Adrenal gland (tissue), 12 donors: Measurements from ENCODE around the gene TCF7L1. TPM values are rescaled to one million over a fixed set of nuclear protein-coding genes. Genes with fewer than 3 reads are reported as not detected.

ENCODE experiments used
- DNase-seq, 7 donors: peaks; one replicate each; pipeline ENCODE4 v3.0.0-alpha.2; 2019 to 2020
- H3K27ac ChIP-seq, 5 donors: fragments of 200-600 bp; sonication (generic) in 4 of 5; 1 replicate in 3 of 5; 2 replicates in 2 of 5; pipeline versions ENCODE4 v1.5.1 to v1.8.0; 2016 to 2020; ENCODE audit warnings: mild to moderate bottlenecking in 1 of 5
- H3K27me3 ChIP-seq: fragments of 200-600 bp; 2 replicates; pipeline ENCODE4 v1.8.0; 2021
- H3K36me3 ChIP-seq, 2 donors: fragments of 200-600 bp; replicated peaks in 1 of 2; 1 replicate in 1 of 2; 2 replicates in 1 of 2; pipeline versions ENCODE4 v1.5.1 to v1.8.0; 2018 to 2022
- H3K4me1 ChIP-seq, 2 donors: fragments of 200-600 bp; replicated peaks in 1 of 2; 1 replicate in 1 of 2; 2 replicates in 1 of 2; pipeline versions ENCODE4 v1.5.1 to v1.8.0; 2018 to 2021
- H3K4me3 ChIP-seq, 4 donors: fragments of 200-600 bp; sonication (generic) in 3 of 4; one replicate each; pipeline ENCODE4 v1.5.1; 2016 to 2018
- H3K9me3 ChIP-seq, 3 donors: fragments of 200-600 bp; sonication (generic) in 1 of 3; replicated peaks in 1 of 3; 1 replicate in 2 of 3; 2 replicates in 1 of 3; pipeline versions ENCODE4 v1.5.1 to v1.8.0; 2016 to 2021
- POLR2A ChIP-seq, 2 donors: fragments of 450-650 bp; IDR thresholded peaks; one replicate each; pipeline ENCODE4 v1.6.1; 2017; ENCODE audit warnings: antibody characterized with exemption in 2 of 2, mild to moderate bottlenecking in 2 of 2, moderate library complexity in 1 of 2
- WGBS, 4 donors: extraction: QIAGEN DNeasy Blood & Tissue Kit in 2 of 4; methylation state at CpG; one replicate each; pipeline versions ENCODE4 v1.1.5 to v1.1.7; 2013 to 2017; 5-methylcytosine and 5-hydroxymethylcytosine counted together
- intact Hi-C, 2 donors: fragments of 100-400 bp; cut with DNase I; formaldehyde crosslinking; loops; one replicate each; pipeline versions ENCODE4 v1.14.1 to v1.15.0; 2022 to 2023
- polyA plus RNA-seq, 3 donors: library from polyadenylated mRNA; stranded (reverse); fragments of 200-250 nt in 2 of 3; fragments of 350-450 nt in 1 of 3; fragmentation: Illumina TruSeq in 1 of 3; extraction: RNeasy Lipid Tissue Mini Kit (QIAGEN cat#74804) in 1 of 3; gene quantifications; one replicate each; pipeline ENCODE4 v1.2.3, GENCODE V29; 2013 to 2014
- total RNA-seq, 9 donors: library from RNA; depleted of rRNA in 4 of 9; stranded (reverse); fragments of >200 nt in 4 of 9; fragments of 120-200 nt in 1 of 9; fragmentation: NEBNext Ultra II Directional in 1 of 9; extraction: Animal tissue kit (Norgen Biotek cat#: 25700) in 1 of 9; gene quantifications; one replicate each; pipeline versions ENCODE4 v1.1.0 to v1.2.4, GENCODE V29; 2013 to 2023
- TF ChIP-seq, protein P1 (sequence below), 6 experiments: fragments of 450-650 bp in 4 of 6; fragments of 200-600 bp in 2 of 6; sonication (generic) in 1 of 6; IDR thresholded peaks; 1 replicate in 5 of 6; 2 replicates in 1 of 6; pipeline versions ENCODE4 v1.5.1 to v1.8.0; 2016 to 2021; ENCODE audit warnings: antibody characterized with exemption in 6 of 6, mild to moderate bottlenecking in 2 of 6, moderate library complexity in 1 of 6
- donor health status: healthy with polysubstance abuse.
- donor health status: Bipolar disorder and iron deficiency.
- donor health status: DM: yes; HTN: yes; CAD: no.
- donor health status: DM: no; HTN: no; CAD: no.
- donor health status: DM: no; HTN: no; CAD: no.
- donor health status: DM: yes; HTN: yes; CAD: no.

Gene TCF7L1
- total and polyA plus RNA-seq, 12 donors = 0.36 to 8.9 (median 3.2) TPM

DNA sequence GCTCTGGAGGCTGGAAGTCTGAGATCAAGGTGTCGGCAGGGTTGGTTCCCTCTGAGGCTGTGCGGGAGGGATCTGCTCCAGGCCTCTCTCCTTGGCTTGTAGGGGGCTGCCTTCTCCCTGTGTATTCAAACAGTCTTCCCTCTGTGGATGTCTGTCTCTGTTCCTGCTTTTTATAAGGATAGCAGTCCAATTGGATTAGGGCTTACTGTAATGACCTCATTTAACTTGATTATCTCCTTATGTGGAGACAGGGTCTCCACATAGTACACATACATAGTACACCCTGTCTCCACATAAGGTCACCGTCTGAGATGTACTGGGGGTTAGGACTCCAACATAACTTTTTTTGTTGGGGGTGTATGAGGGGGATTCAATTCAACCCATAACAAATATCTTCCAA lies 30.5 kb downstream of the TCF7L1 start:
- WGBS, 4 donors = 67 to 86% (median 77%) methylated on average over 3 of the region's 3 CpGs
- H3K27ac ChIP-seq = peak overlapping the region in 1 of 5 donors; percentile 55
- DNase-seq = no peak
- TF ChIP-seq POLR2A (IDR thresholded peaks at IDR 0.05) = peak in 1 of 2 donors; percentile 11
- TF ChIP-seq, protein P1, sequence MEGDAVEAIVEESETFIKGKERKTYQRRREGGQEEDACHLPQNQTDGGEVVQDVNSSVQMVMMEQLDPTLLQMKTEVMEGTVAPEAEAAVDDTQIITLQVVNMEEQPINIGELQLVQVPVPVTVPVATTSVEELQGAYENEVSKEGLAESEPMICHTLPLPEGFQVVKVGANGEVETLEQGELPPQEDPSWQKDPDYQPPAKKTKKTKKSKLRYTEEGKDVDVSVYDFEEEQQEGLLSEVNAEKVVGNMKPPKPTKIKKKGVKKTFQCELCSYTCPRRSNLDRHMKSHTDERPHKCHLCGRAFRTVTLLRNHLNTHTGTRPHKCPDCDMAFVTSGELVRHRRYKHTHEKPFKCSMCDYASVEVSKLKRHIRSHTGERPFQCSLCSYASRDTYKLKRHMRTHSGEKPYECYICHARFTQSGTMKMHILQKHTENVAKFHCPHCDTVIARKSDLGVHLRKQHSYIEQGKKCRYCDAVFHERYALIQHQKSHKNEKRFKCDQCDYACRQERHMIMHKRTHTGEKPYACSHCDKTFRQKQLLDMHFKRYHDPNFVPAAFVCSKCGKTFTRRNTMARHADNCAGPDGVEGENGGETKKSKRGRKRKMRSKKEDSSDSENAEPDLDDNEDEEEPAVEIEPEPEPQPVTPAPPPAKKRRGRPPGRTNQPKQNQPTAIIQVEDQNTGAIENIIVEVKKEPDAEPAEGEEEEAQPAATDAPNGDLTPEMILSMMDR (IDR thresholded peaks at IDR 0.05) = no peak
- no peaks in the 10 kb centered on the region for H3K9me3 ChIP-seq
- H3K27me3 ChIP-seq = no peaks in the 10 kb centered on the region
- H3K4me3 ChIP-seq = no peak overlapping the region
- intact Hi-C loops = no loop called here
- H3K4me1 ChIP-seq = peaks cover 0 to 17% of the 10 kb centered on the region in 2 donors
- H3K36me3 ChIP-seq = no peaks in the 10 kb centered on the region

DNA sequence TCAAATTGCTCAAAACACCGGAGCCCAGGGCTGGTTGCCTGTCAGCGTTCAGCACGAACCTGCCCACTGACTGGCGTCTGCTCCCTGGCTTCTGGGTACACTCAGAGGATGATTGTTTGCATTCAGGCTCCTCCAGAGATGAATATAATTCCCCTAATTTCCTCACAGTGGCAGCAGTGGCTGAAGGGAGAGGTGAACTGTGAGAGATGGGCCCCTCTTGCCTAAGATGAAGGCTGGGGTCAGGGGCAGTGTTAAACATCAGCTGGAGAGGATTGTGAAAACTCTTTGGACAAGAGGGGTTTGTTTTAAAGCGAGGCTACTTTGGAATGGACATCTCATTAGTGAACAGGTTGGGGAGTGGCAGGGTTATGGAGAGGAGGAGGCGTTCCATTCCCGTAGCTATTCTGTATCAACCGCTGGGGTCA lies 31.0 kb downstream of the TCF7L1 start:
- no peaks in the 10 kb centered on the region for H3K9me3 ChIP-seq
- H3K4me1 ChIP-seq = peaks cover 0 to 12% of the 10 kb centered on the region in 2 donors
- TF ChIP-seq, protein P1 (IDR thresholded peaks at IDR 0.05) = no peak
- TF ChIP-seq POLR2A (IDR thresholded peaks at IDR 0.05) = no peak
- DNase-seq = peak in 1 of 7 donors; percentile 53
- H3K4me3 ChIP-seq = no peak overlapping the region
- no peaks in the 10 kb centered on the region for H3K27me3 ChIP-seq
- H3K27ac ChIP-seq = peak overlapping the region in 1 of 5 donors; percentile 10
- H3K36me3 ChIP-seq = no peaks in the 10 kb centered on the region
- 76 to 83% (median 81%) methylated on average over 8 of the region's 8 CpGs for WGBS, 4 donors
- intact Hi-C loops = no loop called here

DNA sequence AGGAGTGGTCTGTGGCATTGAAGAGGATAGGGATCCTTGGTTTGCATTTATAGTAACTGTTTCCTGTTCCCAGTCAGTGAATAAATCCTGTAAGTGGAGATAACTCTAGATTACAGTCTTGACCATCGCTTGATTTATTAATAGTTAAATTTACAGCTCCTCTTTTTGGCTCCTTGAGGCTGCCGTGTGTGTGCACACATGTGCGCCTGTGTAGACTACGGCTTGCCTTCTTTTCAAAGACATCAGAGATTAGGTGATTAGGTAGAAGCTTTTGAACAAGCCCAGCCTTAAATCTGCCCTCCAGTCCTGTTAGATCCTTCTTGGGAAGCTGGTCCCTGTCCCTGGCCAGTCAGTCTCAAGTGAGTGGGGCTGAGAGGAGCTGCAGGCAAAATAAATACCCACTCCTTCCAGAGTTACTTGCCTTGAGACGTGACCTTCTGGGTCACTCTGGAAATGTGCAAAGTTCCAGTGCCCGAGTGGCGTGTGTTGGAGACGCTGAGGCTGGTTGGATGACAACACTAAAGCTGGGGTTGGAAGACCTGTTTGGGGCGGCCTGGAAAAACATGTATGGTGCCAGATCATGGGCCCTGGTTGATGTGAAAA lies 32.0 kb downstream of the TCF7L1 start:
- no peaks in the 10 kb centered on the region for H3K9me3 ChIP-seq
- no peak overlapping the region for H3K27ac ChIP-seq
- TF ChIP-seq POLR2A (IDR thresholded peaks at IDR 0.05) = no peak
- TF ChIP-seq, protein P1 (IDR thresholded peaks at IDR 0.05) = no peak
- no peaks in the 10 kb centered on the region for H3K27me3 ChIP-seq
- no peak for DNase-seq
- intact Hi-C loops = no loop called here
- H3K4me1 ChIP-seq = peaks cover 0 to 5% of the 10 kb centered on the region in 2 donors
- H3K4me3 ChIP-seq = no peak overlapping the region
- WGBS, 4 donors = 62 to 72% (median 70%) methylated on average over 9 of the region's 9 CpGs
- H3K36me3 ChIP-seq = no peaks in the 10 kb centered on the region

DNA sequence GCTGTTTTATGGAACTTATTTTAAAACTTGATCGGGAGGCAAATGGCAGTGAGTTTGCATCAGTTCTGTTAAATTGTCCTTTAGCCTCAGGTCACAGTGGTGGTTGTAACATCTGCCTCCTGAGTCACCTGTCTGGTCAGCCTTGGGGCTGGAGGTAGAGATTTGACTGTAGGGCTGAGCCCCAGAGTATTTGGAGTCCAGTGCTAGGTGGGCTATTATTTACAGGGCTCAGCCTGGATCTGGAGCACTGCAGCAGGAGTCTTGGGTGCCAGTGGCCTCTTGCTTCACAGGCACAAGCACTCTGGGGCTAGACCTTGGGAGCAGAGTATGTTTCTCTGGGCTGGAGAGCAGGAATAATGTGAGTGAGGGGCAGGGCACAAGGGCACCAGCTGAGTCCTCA lies 32.8 kb downstream of the TCF7L1 start:
- intact Hi-C loops = no loop called here
- WGBS, 4 donors = 69 to 86% (median 77%) methylated on average over 1 of the region's 1 CpG
- H3K4me3 ChIP-seq = no peak overlapping the region
- H3K27ac ChIP-seq = no peak overlapping the region
- TF ChIP-seq POLR2A (IDR thresholded peaks at IDR 0.05) = no peak
- TF ChIP-seq, protein P1 (IDR thresholded peaks at IDR 0.05) = no peak
- H3K36me3 ChIP-seq = no peaks in the 10 kb centered on the region
- DNase-seq = no peak
- H3K4me1 ChIP-seq = peaks cover 0 to 5% of the 10 kb centered on the region in 2 donors
- no peaks in the 10 kb centered on the region for H3K9me3 ChIP-seq
- H3K27me3 ChIP-seq = no peaks in the 10 kb centered on the region
